Psoas muscle (tissue), 8 donors: ENCODE data around the gene S1PR4. TPM values are rescaled to one million over a fixed set of nuclear protein-coding genes. Genes with fewer than 3 reads are reported as not detected.

Experiments used
- ATAC-seq, 4 donors: fragments of 200-7000 bp; cut with Tn5 transposase; one replicate each; pipeline ENCODE4 v1.9.1; 2020; ENCODE audit warnings: moderate library complexity in 3 of 4, mild to moderate bottlenecking in 2 of 4
- DNase-seq, 2 donors: peaks; one replicate each; pipeline ENCODE4 v3.0.0-alpha.2; 2020
- H3K27ac ChIP-seq: fragments of 200-600 bp; one replicate; pipeline ENCODE4 v1.8.0; 2022
- H3K27me3 ChIP-seq, 3 donors: fragments of 200-600 bp in 1 of 3; one replicate each; pipeline versions ENCODE4 v1.6.1 to v1.8.0; 2013 to 2022; ENCODE audit warnings: low read length in 2 of 3, mild to moderate bottlenecking in 2 of 3, moderate library complexity in 1 of 3; ENCODE audit not compliant: insufficient read depth in 3 of 3
- H3K36me3 ChIP-seq, 2 donors: fragments of 200-600 bp in 1 of 2; one replicate each; pipeline versions ENCODE4 v1.6.1 to v1.8.0; 2013 to 2022; ENCODE audit warnings: low read depth in 1 of 2, mild to moderate bottlenecking in 1 of 2, moderate library complexity in 1 of 2; ENCODE audit not compliant: insufficient read depth in 1 of 2
- H3K4me1 ChIP-seq: fragments of 200-600 bp; one replicate; pipeline ENCODE4 v1.8.0; 2022
- H3K4me3 ChIP-seq: fragments of 200-600 bp; one replicate; pipeline ENCODE4 v1.8.0; 2022; ENCODE audit warnings: mild to moderate bottlenecking
- H3K9me3 ChIP-seq: fragments of 200-600 bp; one replicate; pipeline ENCODE4 v1.8.0; 2022
- WGBS, 3 donors: extraction: QIAGEN DNeasy Blood & Tissue Kit; methylation state at CpG; one replicate each; pipeline versions ENCODE4 v1.1.6 to v1.1.7; 2013; 5-methylcytosine and 5-hydroxymethylcytosine counted together
- intact Hi-C, 2 donors: fragments of 100-400 bp; cut with DNase I; formaldehyde crosslinking; loops; one replicate each; pipeline versions ENCODE4 v1.11.0 to v1.14.2; 2022
- polyA plus RNA-seq, 3 donors: library from polyadenylated mRNA; stranded (reverse); fragments of 200-250 nt; gene quantifications; one replicate each; pipeline ENCODE4 v1.2.3, GENCODE V29; 2013
- total RNA-seq, 4 donors: library from RNA; stranded (reverse); fragmentation: NEBNext Ultra II Directional in 2 of 4; extraction: Animal tissue kit (Norgen Biotek cat#: 25700) in 2 of 4; gene quantifications; one replicate each; pipeline versions ENCODE4 v1.2.1 to v1.2.4, GENCODE V29; 2021 to 2023
- TF ChIP-seq, protein P1 (sequence below): fragments of 200-600 bp; IDR thresholded peaks from one replicate; pipeline ENCODE4 v1.8.0; 2022; ENCODE audit warnings: antibody characterized with exemption
- donor health status: healthy with polysubstance abuse.
- donor health status: DM: no; HTN: no; CAD: no; lungs with moderate emphysema.
- donor health status: Bipolar disorder and iron deficiency.
- donor health status: healthy.
- donor health status: DM: yes; HTN: yes; CAD: no.
- donor health status: DM: no; HTN: no; CAD: no.
- donor health status: DM: no; HTN: no; CAD: no.
- donor health status: DM: yes; HTN: yes; CAD: no.

Gene S1PR4
- total and polyA plus RNA-seq, 7 donors: 0.40 to 0.94 (median 0.75) TPM

DNA sequence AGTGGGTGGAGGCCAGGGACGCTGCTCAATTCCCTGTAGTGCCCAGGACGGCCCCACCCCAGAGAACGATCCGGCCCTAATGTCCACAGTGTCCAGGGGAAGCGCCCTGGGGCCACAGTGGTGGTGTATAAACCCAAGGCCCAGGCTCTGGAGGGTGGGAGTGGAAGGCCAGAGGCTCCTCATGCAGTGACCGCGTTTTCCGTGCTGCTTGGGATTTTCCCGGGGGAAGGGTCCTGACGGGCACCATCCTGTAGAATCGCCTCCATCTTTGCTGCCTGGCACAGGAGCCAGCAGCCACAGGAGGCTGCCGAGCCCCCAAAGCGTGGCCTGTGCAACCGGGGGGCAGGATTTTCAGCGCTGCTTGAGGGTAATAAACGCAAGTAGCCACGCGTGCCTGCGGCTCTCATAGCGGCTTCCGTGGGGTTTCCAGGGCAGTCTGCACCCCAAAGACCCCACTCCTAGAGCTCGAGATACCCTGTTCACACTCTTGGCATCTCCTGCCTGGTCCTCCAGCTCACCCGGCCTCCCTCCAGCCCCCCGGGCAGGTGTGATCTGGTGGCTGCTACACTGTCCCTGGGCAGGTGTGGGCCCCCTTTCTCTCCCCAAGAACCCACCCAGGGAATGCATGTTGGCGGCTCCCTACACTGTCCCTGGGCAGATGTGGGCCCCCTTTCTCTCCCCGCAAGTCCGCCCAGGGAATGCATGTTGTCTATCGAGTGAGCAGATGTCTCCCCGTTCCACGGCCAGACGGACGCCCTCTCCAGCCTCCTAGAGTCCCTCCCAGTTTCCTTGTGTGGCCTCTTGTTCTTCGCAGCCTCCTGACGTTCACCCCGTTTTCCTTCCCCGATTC is 9.3 kb downstream of the S1PR4 start:
- Histone ChIP-seq H3K9me3 (no peaks in the 10 kb centered on the region), H3K4me1 (peaks cover 16% of the 10 kb centered on the region), H3K4me3 (no peak overlapping the region), H3K27ac (no peak overlapping the region), H3K27me3 (no peaks in the 10 kb centered on the region), H3K36me3 (no peaks in the 10 kb centered on the region)
- ATAC-seq (no peak), DNase-seq (no peak)
- TF ChIP-seq, protein P1, sequence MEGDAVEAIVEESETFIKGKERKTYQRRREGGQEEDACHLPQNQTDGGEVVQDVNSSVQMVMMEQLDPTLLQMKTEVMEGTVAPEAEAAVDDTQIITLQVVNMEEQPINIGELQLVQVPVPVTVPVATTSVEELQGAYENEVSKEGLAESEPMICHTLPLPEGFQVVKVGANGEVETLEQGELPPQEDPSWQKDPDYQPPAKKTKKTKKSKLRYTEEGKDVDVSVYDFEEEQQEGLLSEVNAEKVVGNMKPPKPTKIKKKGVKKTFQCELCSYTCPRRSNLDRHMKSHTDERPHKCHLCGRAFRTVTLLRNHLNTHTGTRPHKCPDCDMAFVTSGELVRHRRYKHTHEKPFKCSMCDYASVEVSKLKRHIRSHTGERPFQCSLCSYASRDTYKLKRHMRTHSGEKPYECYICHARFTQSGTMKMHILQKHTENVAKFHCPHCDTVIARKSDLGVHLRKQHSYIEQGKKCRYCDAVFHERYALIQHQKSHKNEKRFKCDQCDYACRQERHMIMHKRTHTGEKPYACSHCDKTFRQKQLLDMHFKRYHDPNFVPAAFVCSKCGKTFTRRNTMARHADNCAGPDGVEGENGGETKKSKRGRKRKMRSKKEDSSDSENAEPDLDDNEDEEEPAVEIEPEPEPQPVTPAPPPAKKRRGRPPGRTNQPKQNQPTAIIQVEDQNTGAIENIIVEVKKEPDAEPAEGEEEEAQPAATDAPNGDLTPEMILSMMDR: no peak
- 84 to 88% (median 86%) methylated on average over 34 to 36 of the region's 36 CpGs for WGBS, 3 donors
- intact Hi-C loops: no loop called here

DNA sequence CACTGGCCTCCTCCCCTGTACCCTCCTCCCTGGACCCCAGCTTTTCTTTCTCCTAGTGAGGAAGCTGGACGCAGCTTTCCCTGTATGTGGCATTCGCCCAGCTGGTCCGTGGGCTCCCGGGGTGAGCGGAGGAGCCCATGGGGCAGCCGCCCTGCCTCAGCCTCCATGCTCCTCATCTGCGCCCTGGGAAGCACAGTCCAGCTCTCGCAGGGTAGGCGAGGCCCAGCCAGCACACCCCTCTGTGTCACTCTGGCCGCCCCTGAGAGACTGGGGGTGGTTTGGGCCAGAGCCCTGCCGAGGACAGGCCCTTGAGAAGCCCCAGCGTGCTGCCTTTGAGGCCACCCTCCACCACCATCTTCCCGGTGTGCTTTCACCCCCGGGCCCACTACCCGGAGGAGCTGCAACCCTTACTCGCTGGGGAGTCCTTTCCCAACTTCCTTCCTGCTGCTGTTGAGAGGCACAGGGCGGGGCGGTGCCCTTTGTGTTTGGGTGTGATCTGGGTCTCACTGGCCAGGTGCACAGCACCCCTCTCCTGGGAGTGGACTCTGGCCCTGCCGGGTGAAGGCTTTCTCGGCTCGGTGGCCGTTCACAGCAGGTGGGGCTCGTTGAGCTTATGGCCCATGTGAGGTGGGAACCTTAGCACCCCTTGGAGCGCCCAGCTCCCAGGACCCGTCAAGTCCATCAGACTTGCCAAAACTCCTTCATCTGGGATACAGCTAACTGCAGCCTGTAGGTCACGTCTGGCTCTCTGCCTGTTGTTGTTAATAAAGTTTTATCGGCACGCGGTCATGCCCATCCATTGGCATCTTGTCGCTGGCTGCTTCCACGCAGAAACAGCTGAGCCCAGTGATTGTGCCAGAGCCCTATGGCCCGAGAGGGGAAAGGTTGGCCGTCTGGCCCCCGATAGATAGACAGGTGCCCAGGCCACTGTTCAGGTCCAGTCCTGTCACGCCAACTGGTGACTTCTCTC is 10.3 kb downstream of the S1PR4 start:
- peaks cover 0 to 7% of the 10 kb centered on the region in 2 donors for H3K36me3 ChIP-seq
- ATAC-seq: no peak
- DNase-seq: no peak
- TF ChIP-seq, protein P1: no peak
- 90 to 93% (median 92%) methylated on average over 34 to 35 of the region's 35 CpGs for WGBS, 3 donors
- intact Hi-C loops: no loop called here
- no peaks in the 10 kb centered on the region for H3K27me3 ChIP-seq
- H3K9me3 ChIP-seq: no peaks in the 10 kb centered on the region
- no peak overlapping the region for H3K27ac ChIP-seq
- H3K4me3 ChIP-seq: no peak overlapping the region
- H3K4me1 ChIP-seq: peaks cover 16% of the 10 kb centered on the region

GRCh38 chr19:3189702-3190469 is 11.3 kb downstream of the S1PR4 start:
- WGBS, 3 donors: 80 to 87% (median 83%) methylated on average over 22 to 28 of the region's 28 CpGs
- TF ChIP-seq, protein P1: no peak

DNA sequence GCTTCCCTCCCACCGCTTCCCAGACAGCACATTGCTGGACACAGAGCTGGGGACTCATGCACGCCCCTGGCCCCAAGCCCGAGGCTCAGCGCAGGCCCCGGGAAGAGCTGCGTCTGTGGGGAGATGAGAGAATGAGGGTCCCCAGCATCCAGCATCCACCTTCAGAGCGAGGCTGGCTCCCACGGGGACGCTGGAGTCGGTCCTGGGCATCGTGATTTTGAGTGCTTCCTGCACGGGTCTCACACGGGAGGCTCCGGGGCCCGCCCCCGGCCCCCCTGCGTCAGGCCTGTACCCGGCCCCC is 11.9 kb downstream of the S1PR4 start:
- Histone ChIP-seq H3K9me3 (no peaks in the 10 kb centered on the region), H3K27ac (no peak overlapping the region), H3K4me1 (peaks cover 8% of the 10 kb centered on the region), H3K4me3 (no peak overlapping the region), H3K36me3 (peaks cover 0 to 7% of the 10 kb centered on the region in 2 donors), H3K27me3 (no peaks in the 10 kb centered on the region)
- intact Hi-C loops: no loop called here
- no peak for DNase-seq
- TF ChIP-seq, protein P1: no peak
- ATAC-seq: no peak
- 91 to 93% (median 92%) methylated on average over 17 to 18 of the region's 18 CpGs for WGBS, 3 donors

More at GRCh38 chr19:3189702-3190469, 11.3 kb downstream of the S1PR4 start:
- DNase-seq (no peak), ATAC-seq (no peak)
- H3K4me1 ChIP-seq: peaks cover 9% of the 10 kb centered on the region
- no peak overlapping the region for H3K4me3 ChIP-seq
- H3K36me3 ChIP-seq: peaks cover 0 to 7% of the 10 kb centered on the region in 2 donors
- intact Hi-C loops: no loop called here
- H3K27me3 ChIP-seq: no peaks in the 10 kb centered on the region
- H3K27ac ChIP-seq: no peak overlapping the region
- H3K9me3 ChIP-seq: no peaks in the 10 kb centered on the region
